Colonic mucosa (tissue), 4 donors: Measurements from ENCODE around the gene ECHDC3. TPM values are rescaled to one million over a fixed set of nuclear protein-coding genes. Genes with fewer than 3 reads are reported as not detected.

Source experiments
- DNase-seq: peaks from one replicate; pipeline ENCODE4 v3.0.0-alpha.2; 2020
- H3K27ac ChIP-seq: fragments of 200-600 bp; one replicate; pipeline ENCODE4 v1.8.0; 2021
- H3K27me3 ChIP-seq: fragments of 200-600 bp; one replicate; pipeline ENCODE4 v1.8.0; 2021
- H3K36me3 ChIP-seq: fragments of 200-600 bp; one replicate; pipeline ENCODE4 v1.8.0; 2021
- H3K4me1 ChIP-seq: fragments of 200-600 bp; one replicate; pipeline ENCODE4 v1.8.0; 2021; ENCODE audit warnings: mild to moderate bottlenecking
- H3K4me3 ChIP-seq: fragments of 200-600 bp; one replicate; pipeline ENCODE4 v1.8.0; 2021
- H3K9ac ChIP-seq, 2 donors: one replicate each; pipeline ENCODE4 v1.7.0; 2013; ENCODE audit warnings: control low read depth in 2 of 2, low read depth in 2 of 2, low read length in 2 of 2
- H3K9me3 ChIP-seq: fragments of 200-600 bp; one replicate; pipeline ENCODE4 v1.8.0; 2021
- CTCF ChIP-seq: fragments of 200-600 bp; IDR thresholded peaks from one replicate; pipeline ENCODE4 v1.8.0; 2022; ENCODE audit warnings: antibody characterized with exemption, mild to moderate bottlenecking
- intact Hi-C: fragments of 100-400 bp; cut with DNase I; formaldehyde crosslinking; loops from one replicate; pipeline ENCODE4 v1.14.1; 2022
- total RNA-seq, 2 donors: library from RNA; stranded (reverse); fragmentation: NEBNext Ultra II Directional in 1 of 2; extraction: Animal tissue kit (Norgen Biotek cat#: 25700) in 1 of 2; gene quantifications; one replicate each; pipeline ENCODE4 v1.2.1, GENCODE V29; 2021
- donor health status: healthy.
- donor health status: DM: no; HTN: no; CAD: no.
- donor health status: DM: no; HTN: no; CAD: no.

ECHDC3 gene
- total RNA-seq, 2 donors from 2014 or later, result 14.0 to 17.6 TPM

GRCh38 chr10:11798845-11799735 is 56.9 kb downstream of the ECHDC3 start:
- no peak for TF ChIP-seq CTCF
- Histone ChIP-seq H3K9ac (no peak overlapping the region), H3K27ac (no peak overlapping the region), H3K4me3 (no peak overlapping the region), H3K4me1 (no peaks in the 10 kb centered on the region), H3K9me3 (no peaks in the 10 kb centered on the region), H3K27me3 (no peaks in the 10 kb centered on the region), H3K36me3 (no peaks in the 10 kb centered on the region)
- intact Hi-C loops, result no loop called here
- DNase-seq, result no peak

GRCh38 chr10:11799736-11800080 is 57.5 kb downstream of the ECHDC3 start:
- no peak for TF ChIP-seq CTCF
- no peak overlapping the region for H3K27ac ChIP-seq
- H3K9me3 ChIP-seq, result no peaks in the 10 kb centered on the region
- no peak for DNase-seq
- no peak overlapping the region for H3K4me3 ChIP-seq
- H3K4me1 ChIP-seq, result no peaks in the 10 kb centered on the region
- intact Hi-C loops, result no loop called here
- no peak overlapping the region for H3K9ac ChIP-seq
- H3K36me3 ChIP-seq, result no peaks in the 10 kb centered on the region
- no peaks in the 10 kb centered on the region for H3K27me3 ChIP-seq

- H3K9me3 ChIP-seq, result no peaks in the 10 kb centered on the region
- no peak for TF ChIP-seq CTCF
- no peaks in the 10 kb centered on the region for H3K4me1 ChIP-seq
- no peaks in the 10 kb centered on the region for H3K36me3 ChIP-seq
- DNase-seq, result no peak
- H3K27me3 ChIP-seq, result no peaks in the 10 kb centered on the region
- no peak overlapping the region for H3K9ac ChIP-seq
- intact Hi-C loops, result no loop called here
- H3K4me3 ChIP-seq, result no peak overlapping the region
- H3K27ac ChIP-seq, result no peak overlapping the region
These were observed 62.2 kb downstream of the ECHDC3 start for GRCh38 chr10:11804336-11804735.

GRCh38 chr10:11805792-11806191 is 63.6 kb downstream of the ECHDC3 start:
- no peak for DNase-seq
- no peaks in the 10 kb centered on the region for H3K9me3 ChIP-seq
- TF ChIP-seq CTCF, result no peak
- intact Hi-C loops, result no loop called here
- no peak overlapping the region for H3K27ac ChIP-seq
- no peak overlapping the region for H3K4me3 ChIP-seq
- H3K36me3 ChIP-seq, result no peaks in the 10 kb centered on the region
- H3K27me3 ChIP-seq, result no peaks in the 10 kb centered on the region
- no peaks in the 10 kb centered on the region for H3K4me1 ChIP-seq
- no peak overlapping the region for H3K9ac ChIP-seq

- intact Hi-C loops, result no loop called here
- no peak for DNase-seq
- Histone ChIP-seq H3K4me1 (no peaks in the 10 kb centered on the region), H3K36me3 (no peaks in the 10 kb centered on the region), H3K4me3 (no peak overlapping the region), H3K9me3 (no peaks in the 10 kb centered on the region), H3K27ac (no peak overlapping the region), H3K9ac (no peak overlapping the region), H3K27me3 (no peaks in the 10 kb centered on the region)
- no peak for TF ChIP-seq CTCF
These were observed 64.5 kb downstream of the ECHDC3 start for GRCh38 chr10:11806706-11807105.
